K562 (cell line): Measurements from ENCODE around the gene TMEM174. TPM values are rescaled to one million over a fixed set of nuclear protein-coding genes. Genes with fewer than 3 reads are reported as not detected.

Experiments
- ATAC-seq: fragments of 200-7000 bp; cut with Tn5 transposase; 3 replicates; pipeline ENCODE4 v1.9.1; 2020; ENCODE audit warnings: moderate library complexity
- BruUV-seq: library from RNA; stranded (reverse); fragments of 400-500 nt; replicated peaks from 2 replicates; lab custom pipeline; 2021; lab: Mats Ljungman, UMichigan
- CTCF ChIA-PET: fragments of 300-600 bp; formaldehyde crosslinking; extraction: SDS; loops from one replicate; lab custom pipeline; 2021; ENCODE audit warnings: low intra/inter-chr PET ratio; lab: Yijun Ruan, JAX
- POLR2A ChIA-PET: fragments of 300-600, 350-650 bp; sonication (Branson Sonifier 250); formaldehyde crosslinking; extraction: SDS; loops from one replicate; lab custom pipeline; 2021; ENCODE audit warnings: antibody characterized with exemption, inconsistent platforms; lab: Yijun Ruan, JAX
- DNase-seq, 4 experiments: peaks; one replicate each; pipeline versions ENCODE4 v3.0.0 to v3.0.0-alpha.2; 2011 to 2018; ENCODE audit warnings: low spot score in 3 of 4, mixed read lengths in 3 of 4; ENCODE audit errors: extremely low read depth in 1 of 4
- FAIRE-seq: peaks from 2 replicates; lab custom pipeline; 2011; peaks lifted over from hg19 to GRCh38; lab: Jason Lieb, UNC
- H2AFZ ChIP-seq: 2 replicates; pipeline ENCODE4 v1.6.0; 2011; ENCODE audit warnings: low read depth, low read length, control low read depth, inconsistent platforms
- H3K27ac ChIP-seq: fragments of 200-600 bp; 3 replicates; pipeline ENCODE4 v1.8.0; 2011; ENCODE audit warnings: low read depth, mild to moderate bottlenecking, control low read depth, inconsistent platforms, low read length, moderate library complexity, mixed read lengths; ENCODE audit errors: extremely low read depth
- H3K27me3 ChIP-seq, 2 experiments: fragments of 300-600 bp in 1 of 2; 2 replicates in 1 of 2; 3 replicates in 1 of 2; pipeline versions ENCODE4 v1.6.0 to v1.8.0; 2011; ENCODE audit warnings: inconsistent platforms in 2 of 2, low read length in 2 of 2, mild to moderate bottlenecking in 1 of 2, mixed read lengths in 1 of 2, moderate library complexity in 1 of 2; ENCODE audit not compliant: control insufficient read depth in 2 of 2, insufficient read depth in 2 of 2
- H3K36me3 ChIP-seq: fragments of 300-600 bp; 3 replicates; pipeline ENCODE4 v1.8.0; 2011; ENCODE audit warnings: mild to moderate bottlenecking, low read length, inconsistent platforms; ENCODE audit not compliant: control insufficient read depth, insufficient read depth
- H3K4me1 ChIP-seq, 2 experiments: fragments of 200-600 bp in 1 of 2; replicated peaks in 1 of 2; 2 replicates in 1 of 2; 3 replicates in 1 of 2; pipeline versions ENCODE4 v1.5.1 to v1.8.0; 2011; ENCODE audit warnings: inconsistent platforms in 2 of 2, low read length in 2 of 2, mild to moderate bottlenecking in 1 of 2, mixed read lengths in 1 of 2, moderate library complexity in 1 of 2; ENCODE audit not compliant: control insufficient read depth in 2 of 2, insufficient read depth in 2 of 2
- H3K4me2 ChIP-seq: 2 replicates; pipeline ENCODE4 v1.6.1; 2011; ENCODE audit warnings: low read length, control low read depth, inconsistent platforms, mixed read lengths; ENCODE audit not compliant: insufficient read depth
- H3K4me3 ChIP-seq: fragments of 200-600 bp; sonication (generic), shearing (Covaris generic); 2 replicates; pipeline ENCODE4 v1.5.1; 2016; ENCODE audit warnings: control low read depth, inconsistent platforms
- H3K79me2 ChIP-seq: fragments of 200-600 bp; 3 replicates; pipeline ENCODE4 v1.8.0; 2011; ENCODE audit warnings: low read length, inconsistent platforms; ENCODE audit not compliant: control insufficient read depth, insufficient read depth
- H3K9ac ChIP-seq, 2 experiments: 2 replicates each; pipeline versions ENCODE4 v1.6.0 to v1.6.1; 2011; ENCODE audit warnings: low read depth in 2 of 2, low read length in 2 of 2, control low read depth in 1 of 2, inconsistent platforms in 1 of 2, mild to moderate bottlenecking in 1 of 2, mixed read lengths in 1 of 2; ENCODE audit not compliant: insufficient read depth in 1 of 2
- H3K9me1 ChIP-seq: one replicate; pipeline ENCODE4 v1.6.0; 2011; ENCODE audit warnings: inconsistent platforms, mild to moderate bottlenecking, low read length, moderate library complexity; ENCODE audit not compliant: control insufficient read depth, insufficient read depth
- H3K9me3 ChIP-seq: replicated peaks from 2 replicates; pipeline ENCODE4 v1.5.1; 2011; ENCODE audit warnings: low read depth, low read length, inconsistent platforms; ENCODE audit not compliant: control insufficient read depth, insufficient read depth
- H4K20me1 ChIP-seq: replicated peaks from 2 replicates; pipeline ENCODE4 v1.6.1; 2011; ENCODE audit warnings: low read length, inconsistent platforms, mixed read lengths; ENCODE audit not compliant: control insufficient read depth, insufficient read depth
- NFIC ChIP-seq: fragments of 450-650 bp; IDR thresholded peaks from 2 replicates; pipeline ENCODE4 v1.6.1; 2017; ENCODE audit warnings: mild to moderate bottlenecking, inconsistent platforms
- WGBS: fragments of 100-300 bp; shearing (Covaris generic); methylation state at CpG from one replicate; pipeline ENCODE4 v1.1.6; 2016; ENCODE audit warnings: low coverage, mixed read lengths; ENCODE audit not compliant: insufficient coverage; ENCODE audit errors: missing lambda C conversion rate; 5-methylcytosine and 5-hydroxymethylcytosine counted together
- in situ Hi-C: fragments of 300-500 bp; cut with MboI; formaldehyde crosslinking; loops from 4 replicates; pipeline ENCODE4 v1.15.0; 2018; ENCODE audit warnings: inconsistent platforms, mixed read lengths
- intact Hi-C: fragments of 100-400 bp; cut with micrococcal nuclease; formaldehyde crosslinking; loops from 2 replicates; pipeline ENCODE4 v1.14.2; 2022
- polyA plus RNA-seq, 8 experiments: library from polyadenylated mRNA; depleted of rRNA in 4 of 8; stranded (reverse) in 5 of 8; unstranded in 3 of 8; fragments of >200 nt; fragmentation: Nextera tagmentation in 2 of 8; fragmentation: Illumina TruSeq in 1 of 8; extraction: Ambion mirVana in 2 of 8; extraction: Trizol in 1 of 8; gene quantifications; 2 replicates each; pipeline versions ENCODE4 v1.2.1 to v1.2.3, GENCODE V29; 2011 to 2014; ENCODE audit warnings: inconsistent platforms in 1 of 8, missing spikeins in 1 of 8
- total RNA-seq, 7 experiments: library from RNA; depleted of rRNA in 6 of 7; stranded (reverse); fragments of >200 nt in 6 of 7; fragmentation: Illumina TruSeq in 2 of 7; extraction: Trizol in 2 of 7; gene quantifications; 2 replicates each; pipeline versions ENCODE4 v1.2.1 to v1.2.3, GENCODE V29; 2011 to 2021; ENCODE audit warnings: low replicate concordance in 1 of 7
- TF ChIP-seq, protein P1 (sequence below): fragments of 250-450 bp; sonication (Bioruptor Pico); IDR thresholded peaks from 2 replicates; pipeline ENCODE4 v1.5.0; 2020; ENCODE audit warnings: mild to moderate bottlenecking, borderline replicate concordance

The TMEM174 gene
- total and polyA plus RNA-seq, 9 of the 15 experiments (the other 6 are each of a cell fraction or from before 2014, with no cell fraction given), result not detected

DNA sequence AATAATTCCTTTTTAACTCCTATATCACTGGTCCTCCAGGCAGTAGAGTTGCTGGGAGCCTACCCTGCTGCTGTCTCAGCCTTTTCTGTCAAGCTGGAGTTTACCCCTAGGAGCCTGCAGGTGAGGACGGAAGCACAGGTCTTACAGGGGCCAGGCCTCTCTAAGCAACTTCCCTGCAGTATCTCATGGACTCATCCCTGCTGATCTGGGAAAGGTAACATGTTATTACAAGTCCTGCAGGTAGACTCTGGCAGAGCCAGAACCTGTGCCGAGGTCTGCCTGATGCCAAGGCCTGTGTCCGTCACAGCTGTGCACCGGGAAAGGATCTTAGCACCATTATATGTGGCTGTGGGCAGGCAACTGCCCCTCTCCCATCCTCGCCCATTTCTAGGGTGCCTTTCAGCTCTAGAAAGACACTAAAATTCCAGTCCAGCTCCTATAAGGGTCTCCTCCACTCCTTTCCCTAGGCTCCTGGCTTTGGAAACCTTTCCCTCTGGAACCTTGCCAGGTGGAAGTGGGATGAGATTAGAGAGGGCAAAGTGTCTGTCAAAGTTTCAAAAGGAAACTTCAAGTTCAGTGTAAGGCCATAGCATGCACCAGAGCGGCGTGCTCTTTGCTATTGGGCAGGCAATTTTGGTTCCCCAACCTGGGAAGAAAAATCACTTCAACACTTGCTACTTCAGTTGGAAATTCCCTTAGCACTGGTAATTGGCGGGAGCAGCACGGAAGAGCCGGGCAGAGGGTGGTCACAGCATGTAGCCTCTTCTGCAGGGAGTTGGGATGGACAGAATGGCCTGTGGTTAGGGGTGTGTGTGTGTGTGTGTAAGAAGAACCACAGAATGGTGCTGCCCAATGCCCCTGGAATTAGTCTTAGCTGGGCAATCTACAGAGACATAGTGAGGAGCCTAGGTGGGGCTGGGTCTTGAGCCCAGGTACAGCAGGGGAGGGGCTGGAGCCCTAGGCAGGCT lies 35.1 kb upstream of the TMEM174 start:
- 20% methylated on average over 10 of the region's 10 CpGs for WGBS
- DNase-seq (no peak), ATAC-seq (no peak; the same call in 2 of the 3 replicates), FAIRE-seq (no peak)
- Histone ChIP-seq H3K4me2 (no peak overlapping the region), H4K20me1 (no peaks in the 10 kb centered on the region), H3K9me3 (no peaks in the 10 kb centered on the region), H3K36me3 (no peaks in the 10 kb centered on the region), H3K27me3 (peaks cover 9 to 30% of the 10 kb centered on the region in 2 experiments; a peak in 4 of 5 replicates), H3K9me1 (no peaks in the 10 kb centered on the region), H2AFZ (peak overlapping the region; percentile 72), H3K4me3 (no peak overlapping the region), H3K27ac (no peak overlapping the region), H3K4me1 (peaks cover 0 to 3% of the 10 kb centered on the region in 2 experiments; a peak in 2 of 5 replicates), H3K9ac (no peak overlapping the region), H3K79me2 (no peaks in the 10 kb centered on the region)
- CTCF ChIA-PET, result no interaction called here
- no TSS peak for BruUV-seq
- in situ Hi-C loops, result no loop called here
- POLR2A ChIA-PET, result no interaction called here
- TF ChIP-seq NFIC, result 0 out of 2 replicates have a peak, but pooled peaks have one; percentile 23
- TF ChIP-seq, protein P1, sequence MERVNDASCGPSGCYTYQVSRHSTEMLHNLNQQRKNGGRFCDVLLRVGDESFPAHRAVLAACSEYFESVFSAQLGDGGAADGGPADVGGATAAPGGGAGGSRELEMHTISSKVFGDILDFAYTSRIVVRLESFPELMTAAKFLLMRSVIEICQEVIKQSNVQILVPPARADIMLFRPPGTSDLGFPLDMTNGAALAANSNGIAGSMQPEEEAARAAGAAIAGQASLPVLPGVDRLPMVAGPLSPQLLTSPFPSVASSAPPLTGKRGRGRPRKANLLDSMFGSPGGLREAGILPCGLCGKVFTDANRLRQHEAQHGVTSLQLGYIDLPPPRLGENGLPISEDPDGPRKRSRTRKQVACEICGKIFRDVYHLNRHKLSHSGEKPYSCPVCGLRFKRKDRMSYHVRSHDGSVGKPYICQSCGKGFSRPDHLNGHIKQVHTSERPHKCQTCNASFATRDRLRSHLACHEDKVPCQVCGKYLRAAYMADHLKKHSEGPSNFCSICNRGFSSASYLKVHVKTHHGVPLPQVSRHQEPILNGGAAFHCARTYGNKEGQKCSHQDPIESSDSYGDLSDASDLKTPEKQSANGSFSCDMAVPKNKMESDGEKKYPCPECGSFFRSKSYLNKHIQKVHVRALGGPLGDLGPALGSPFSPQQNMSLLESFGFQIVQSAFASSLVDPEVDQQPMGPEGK (CRISPR knock-in tag), result no peak
- intact Hi-C loops, result loop anchor here (5.0 kb wide), 1 partner anchor 64 kb away; no protein-coding TSS in a partner anchor
